ENCODE measurements around the gene PKD2.
"Not testable (repeated sequence)": the region's sequence is repeated elsewhere in the genome, so short reads cannot be mapped to it uniquely, and the experiment has no call there.

Gene PKD2

DNA sequence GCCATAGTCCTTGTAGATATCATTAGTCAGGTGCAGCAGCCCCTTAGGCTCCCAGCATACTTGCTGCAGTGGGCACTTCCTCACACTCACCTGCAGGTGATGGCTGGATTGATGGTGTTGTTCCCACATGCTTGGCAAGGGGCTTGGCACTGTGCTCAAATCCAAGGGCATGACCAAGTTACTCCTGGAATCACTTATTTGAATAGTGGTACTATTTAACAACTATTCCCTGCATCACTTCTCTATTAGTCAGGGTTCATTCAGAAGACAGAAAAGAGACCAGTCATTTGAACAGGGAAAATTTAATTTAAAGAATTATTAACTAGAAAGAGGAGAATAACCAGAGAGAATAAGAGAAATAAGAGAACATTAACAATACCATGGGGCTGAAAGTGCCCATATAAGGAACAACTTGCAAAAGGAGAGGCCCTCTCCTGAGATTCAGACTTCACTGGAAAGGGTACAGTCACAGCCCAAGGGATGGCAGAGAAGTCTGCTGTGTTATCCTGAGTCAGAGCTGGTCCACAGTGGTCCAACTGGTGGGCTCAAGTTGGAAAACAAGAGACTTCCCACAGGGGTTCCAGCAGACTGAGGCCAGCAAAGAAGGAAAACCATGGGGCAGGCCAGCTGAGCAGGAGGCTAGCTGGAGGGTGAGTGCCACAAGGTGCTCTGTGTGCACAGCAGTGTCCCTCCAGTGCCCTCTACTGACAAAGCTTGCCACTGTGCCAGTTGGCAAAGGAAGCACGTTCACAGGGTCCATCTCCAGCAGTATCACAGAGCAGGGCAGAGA, 22.1 kb upstream of the PKD2 start:
- no peak for DNase-seq (ENCODE audit: low spot score)
- TF ChIP-seq, protein P1, sequence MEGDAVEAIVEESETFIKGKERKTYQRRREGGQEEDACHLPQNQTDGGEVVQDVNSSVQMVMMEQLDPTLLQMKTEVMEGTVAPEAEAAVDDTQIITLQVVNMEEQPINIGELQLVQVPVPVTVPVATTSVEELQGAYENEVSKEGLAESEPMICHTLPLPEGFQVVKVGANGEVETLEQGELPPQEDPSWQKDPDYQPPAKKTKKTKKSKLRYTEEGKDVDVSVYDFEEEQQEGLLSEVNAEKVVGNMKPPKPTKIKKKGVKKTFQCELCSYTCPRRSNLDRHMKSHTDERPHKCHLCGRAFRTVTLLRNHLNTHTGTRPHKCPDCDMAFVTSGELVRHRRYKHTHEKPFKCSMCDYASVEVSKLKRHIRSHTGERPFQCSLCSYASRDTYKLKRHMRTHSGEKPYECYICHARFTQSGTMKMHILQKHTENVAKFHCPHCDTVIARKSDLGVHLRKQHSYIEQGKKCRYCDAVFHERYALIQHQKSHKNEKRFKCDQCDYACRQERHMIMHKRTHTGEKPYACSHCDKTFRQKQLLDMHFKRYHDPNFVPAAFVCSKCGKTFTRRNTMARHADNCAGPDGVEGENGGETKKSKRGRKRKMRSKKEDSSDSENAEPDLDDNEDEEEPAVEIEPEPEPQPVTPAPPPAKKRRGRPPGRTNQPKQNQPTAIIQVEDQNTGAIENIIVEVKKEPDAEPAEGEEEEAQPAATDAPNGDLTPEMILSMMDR (IDR thresholded peaks at IDR 0.05; ENCODE audit: borderline replicate concordance, control extremely low read depth, extremely low read depth, insufficient read depth, missing control alignments) = peak; percentile 50

DNA sequence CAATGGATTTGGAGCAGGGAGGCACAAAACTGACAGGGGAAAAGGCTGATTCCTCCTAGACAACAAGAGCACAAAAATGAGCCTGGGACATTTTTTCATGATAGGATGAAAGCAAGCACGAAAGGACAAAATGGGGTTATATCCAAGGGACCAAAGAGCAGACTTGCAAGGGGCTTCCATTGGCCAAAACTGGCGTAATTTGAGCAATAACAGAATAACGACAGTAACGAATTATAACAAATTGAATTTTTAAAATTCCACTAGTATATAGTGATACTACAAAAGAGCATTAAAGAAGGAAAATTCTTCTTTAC, 21.6 kb upstream of the PKD2 start:
- no peak for DNase-seq (ENCODE audit: low spot score)
- TF ChIP-seq, protein P1 (IDR thresholded peaks at IDR 0.05; ENCODE audit: borderline replicate concordance, control extremely low read depth, extremely low read depth, insufficient read depth, missing control alignments) = no peak
- in situ Hi-C loops (cut with MboI; ENCODE audit: low sequenced_read_pairs, unreplicated experiment) = no loop called here

More for the DNA sequence above, 22.1 kb upstream of the PKD2 start:
- in situ Hi-C loops (cut with MboI; ENCODE audit: low sequenced_read_pairs, unreplicated experiment) = no loop called here

DNA sequence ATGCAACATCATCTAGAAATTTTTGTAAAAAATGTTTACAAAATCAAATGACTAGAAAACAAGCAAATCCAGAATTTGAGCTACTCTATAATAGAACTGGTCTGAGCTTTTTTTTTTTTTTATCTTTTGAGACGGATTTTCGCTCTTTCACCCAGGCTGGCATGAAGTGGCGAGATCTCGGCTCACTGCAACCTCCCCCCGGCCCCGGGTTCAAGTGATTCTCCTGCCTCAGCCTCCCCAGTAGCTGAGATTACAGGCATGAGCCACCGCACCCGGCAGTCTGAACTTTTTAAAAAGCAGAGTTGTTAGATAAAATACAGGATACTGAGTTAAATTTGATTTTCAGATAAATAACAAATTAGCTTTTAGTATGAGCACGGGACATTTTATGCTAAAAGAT, 20.9 kb upstream of the PKD2 start:
- no peak for DNase-seq (ENCODE audit: low spot score)
- TF ChIP-seq, protein P1 (IDR thresholded peaks at IDR 0.05; ENCODE audit: borderline replicate concordance, control extremely low read depth, extremely low read depth, insufficient read depth, missing control alignments) = no peak
- in situ Hi-C loops (cut with MboI; ENCODE audit: low sequenced_read_pairs, unreplicated experiment) = no loop called here

DNA sequence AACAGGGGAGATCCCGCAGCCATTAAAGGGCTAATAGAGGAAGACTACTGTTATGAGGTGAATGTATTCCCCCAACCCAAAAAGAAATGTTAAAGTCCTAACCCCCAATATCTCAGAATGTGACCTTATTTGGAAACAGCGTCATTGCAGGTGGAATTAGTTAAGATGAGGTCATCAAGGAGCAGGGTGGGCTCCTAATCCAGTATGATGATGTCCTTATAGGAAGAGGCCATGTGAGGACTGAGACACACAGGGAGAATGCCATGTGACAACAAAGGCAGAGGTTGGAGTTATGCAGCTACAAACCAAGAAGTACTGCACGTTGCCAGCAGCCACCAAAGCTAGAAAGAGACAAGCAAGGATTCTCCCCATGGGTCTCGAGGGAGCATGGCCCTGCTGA, 17.7 kb upstream of the PKD2 start:
- in situ Hi-C loops (cut with MboI; ENCODE audit: low sequenced_read_pairs, unreplicated experiment) = no loop called here
- TF ChIP-seq, protein P1 (IDR thresholded peaks at IDR 0.05; ENCODE audit: borderline replicate concordance, control extremely low read depth, extremely low read depth, insufficient read depth, missing control alignments) = no peak
- DNase-seq (ENCODE audit: low spot score) = no peak

DNA sequence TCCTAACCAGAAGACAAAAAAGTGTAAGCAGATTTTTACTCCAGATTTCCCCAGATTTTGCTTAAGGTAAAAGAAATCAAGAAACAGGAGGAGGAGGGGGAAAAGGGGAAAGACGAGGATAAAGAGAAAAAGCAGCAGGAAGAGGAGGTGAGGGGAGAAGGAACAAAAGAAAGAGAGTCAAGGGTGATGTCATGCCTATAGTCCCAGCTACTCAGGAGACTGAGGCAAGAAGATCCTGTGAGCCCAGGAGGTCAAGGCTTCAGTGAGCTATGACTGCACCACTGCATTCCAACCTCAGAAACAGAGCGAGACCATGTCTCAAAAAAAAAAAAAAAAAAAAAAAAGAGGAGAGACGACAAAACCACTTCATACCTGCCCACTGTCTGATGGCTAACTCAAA, 12.0 kb upstream of the PKD2 start:
- in situ Hi-C loops (cut with MboI; ENCODE audit: low sequenced_read_pairs, unreplicated experiment) = no loop called here
- DNase-seq (ENCODE audit: low spot score) = no peak
- TF ChIP-seq, protein P1 (IDR thresholded peaks at IDR 0.05; ENCODE audit: borderline replicate concordance, control extremely low read depth, extremely low read depth, insufficient read depth, missing control alignments) = no peak

DNA sequence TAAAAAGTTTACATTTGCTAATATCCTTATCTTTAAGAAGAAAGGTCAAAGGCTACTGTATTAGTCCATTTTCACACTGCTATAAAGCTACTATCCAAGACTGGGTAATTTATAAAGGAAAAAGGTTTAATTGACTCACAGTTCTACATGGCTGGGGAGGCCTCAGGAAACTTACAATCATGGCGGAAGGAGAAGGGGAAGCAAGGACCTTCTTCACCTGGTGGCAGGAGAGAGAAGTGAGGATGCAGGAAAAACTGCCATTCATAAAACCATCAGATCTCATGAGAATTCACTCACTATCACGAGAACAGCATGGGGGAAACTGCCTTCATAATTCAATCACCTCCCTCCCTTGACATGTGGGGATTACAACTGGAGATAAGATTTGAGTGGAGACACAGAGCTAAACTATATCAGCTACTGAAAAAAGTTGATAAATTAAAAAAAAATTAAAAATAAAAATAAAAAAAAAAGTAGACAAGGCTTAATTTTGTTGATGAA, 8.2 kb upstream of the PKD2 start:
- in situ Hi-C loops (cut with MboI; ENCODE audit: low sequenced_read_pairs, unreplicated experiment); DNase-seq (ENCODE audit: low spot score): not testable (repeated sequence)

DNA sequence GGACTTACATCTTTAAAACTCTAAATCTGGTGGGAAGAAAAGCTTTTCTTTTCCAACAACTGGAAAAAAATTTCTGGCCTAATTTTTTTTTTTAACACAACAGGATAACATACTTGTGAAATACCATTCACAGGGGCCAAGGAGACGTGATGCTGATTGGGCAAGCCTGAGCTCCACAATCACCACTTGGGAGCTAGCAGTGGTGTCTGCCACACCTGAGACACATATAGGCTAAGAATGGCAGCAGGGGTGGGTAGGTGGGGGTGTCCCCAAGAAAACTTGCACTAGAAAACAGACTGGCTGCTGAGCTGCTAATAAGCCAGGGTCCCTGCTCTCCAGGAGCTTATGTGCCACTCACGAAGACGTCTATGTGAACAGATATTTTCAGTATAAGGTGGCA, 5.6 kb upstream of the PKD2 start:
- in situ Hi-C loops (cut with MboI; ENCODE audit: low sequenced_read_pairs, unreplicated experiment) = no loop called here
- TF ChIP-seq, protein P1 (IDR thresholded peaks at IDR 0.05; ENCODE audit: borderline replicate concordance, control extremely low read depth, extremely low read depth, insufficient read depth, missing control alignments) = no peak
- no peak for DNase-seq (ENCODE audit: low spot score)
